Peyer's patch (tissue), 4 donors: ENCODE measurements around the gene MRPS11.
"Not testable (repeated sequence)": the region's sequence is repeated elsewhere in the genome, so short reads cannot be mapped to it uniquely, and the experiment has no call there.

ENCODE experiments used
- CTCF ChIP-seq, 6 experiments: fragments of 450-650 bp in 4 of 6; fragments of 200-600 bp in 2 of 6; sonication (generic) in 1 of 6; IDR thresholded peaks; one replicate each; pipeline ENCODE4 v1.5.1; 2017 to 2019; ENCODE audit warnings: antibody characterized with exemption in 6 of 6, mild to moderate bottlenecking in 3 of 6, moderate library complexity in 1 of 6
- POLR2A ChIP-seq, 2 donors: fragments of 450-650 bp; IDR thresholded peaks; one replicate each; pipeline ENCODE4 v1.5.1; 2017; ENCODE audit warnings: antibody characterized with exemption in 2 of 2, mild to moderate bottlenecking in 2 of 2, moderate library complexity in 2 of 2

GRCh38 chr15:88468721-88469120 lies 1.2 kb downstream of the MRPS11 start:
- TF ChIP-seq CTCF, POLR2A (IDR thresholded peaks at IDR 0.05): not testable (repeated sequence)
